Measurements from ENCODE around the gene TRAF1. TPM values are rescaled to one million over a fixed set of nuclear protein-coding genes. Genes with fewer than 3 reads are reported as not detected.
A peak's percentile ranks its signal among the peaks of the same experiment; 100 is the strongest.

TRAF1 gene
- total RNA-seq, 4 donors from 2014 or later, result 2.6 to 4.9 (median 4.7) TPM

DNA sequence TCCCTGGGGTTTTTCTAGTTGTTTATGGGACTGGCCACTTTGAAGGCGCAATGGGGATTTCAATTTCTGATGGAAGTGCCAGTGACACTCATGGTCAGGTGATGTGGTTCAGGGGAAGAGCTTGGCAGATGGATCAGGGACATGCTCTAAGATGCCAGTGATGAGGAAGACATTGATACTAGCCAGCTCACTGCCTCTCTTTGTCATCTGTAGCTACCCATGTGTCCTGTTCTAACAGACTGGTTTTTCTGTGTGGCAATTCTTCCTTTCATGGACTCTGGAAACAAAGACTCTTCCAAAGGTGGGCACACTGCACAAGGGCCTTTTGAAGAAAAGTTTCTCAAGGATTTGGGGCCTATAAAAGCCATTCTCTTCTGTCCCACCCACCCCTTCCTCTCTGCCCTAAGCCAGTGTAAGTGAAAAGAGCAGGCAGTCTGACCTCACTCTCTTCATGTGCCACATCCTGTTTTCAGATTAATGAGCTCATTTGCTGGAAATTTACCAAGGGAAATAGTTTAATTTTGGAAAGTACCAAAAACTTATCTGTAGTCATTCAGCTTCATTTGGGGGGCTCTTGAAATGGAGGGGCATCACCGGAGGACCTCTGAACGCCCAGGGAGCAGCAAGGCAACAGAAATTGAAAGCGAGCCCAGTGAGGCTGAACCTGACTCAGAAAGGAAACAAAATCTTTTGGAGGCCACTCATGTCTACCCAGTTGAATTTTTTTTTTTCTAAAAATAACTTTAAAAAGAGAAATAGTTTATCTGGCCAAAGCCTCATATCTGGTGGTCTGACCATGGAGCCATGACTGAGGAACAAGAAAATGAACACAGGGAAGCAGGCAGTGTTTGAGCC lies 4.9 kb upstream of the TRAF1 start:
- 32 to 38% methylated on average over 4 of the region's 4 CpGs for WGBS, 2 donors
- TF ChIP-seq, protein P1, sequence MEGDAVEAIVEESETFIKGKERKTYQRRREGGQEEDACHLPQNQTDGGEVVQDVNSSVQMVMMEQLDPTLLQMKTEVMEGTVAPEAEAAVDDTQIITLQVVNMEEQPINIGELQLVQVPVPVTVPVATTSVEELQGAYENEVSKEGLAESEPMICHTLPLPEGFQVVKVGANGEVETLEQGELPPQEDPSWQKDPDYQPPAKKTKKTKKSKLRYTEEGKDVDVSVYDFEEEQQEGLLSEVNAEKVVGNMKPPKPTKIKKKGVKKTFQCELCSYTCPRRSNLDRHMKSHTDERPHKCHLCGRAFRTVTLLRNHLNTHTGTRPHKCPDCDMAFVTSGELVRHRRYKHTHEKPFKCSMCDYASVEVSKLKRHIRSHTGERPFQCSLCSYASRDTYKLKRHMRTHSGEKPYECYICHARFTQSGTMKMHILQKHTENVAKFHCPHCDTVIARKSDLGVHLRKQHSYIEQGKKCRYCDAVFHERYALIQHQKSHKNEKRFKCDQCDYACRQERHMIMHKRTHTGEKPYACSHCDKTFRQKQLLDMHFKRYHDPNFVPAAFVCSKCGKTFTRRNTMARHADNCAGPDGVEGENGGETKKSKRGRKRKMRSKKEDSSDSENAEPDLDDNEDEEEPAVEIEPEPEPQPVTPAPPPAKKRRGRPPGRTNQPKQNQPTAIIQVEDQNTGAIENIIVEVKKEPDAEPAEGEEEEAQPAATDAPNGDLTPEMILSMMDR (IDR thresholded peaks at IDR 0.05), result no peak
- no peak for TF ChIP-seq POLR2A (IDR thresholded peaks at IDR 0.05)
- DNase-seq (ENCODE audit: low spot score in 2 of 2), result peak in 1 of 2 donors; percentile 85
- intact Hi-C loops (cut with DNase I; ENCODE audit: low total_unique reads), result no loop called here
- no peak overlapping the region for H3K4me3 ChIP-seq (ENCODE audit: low read depth, poor library complexity, severe bottlenecking)

DNA sequence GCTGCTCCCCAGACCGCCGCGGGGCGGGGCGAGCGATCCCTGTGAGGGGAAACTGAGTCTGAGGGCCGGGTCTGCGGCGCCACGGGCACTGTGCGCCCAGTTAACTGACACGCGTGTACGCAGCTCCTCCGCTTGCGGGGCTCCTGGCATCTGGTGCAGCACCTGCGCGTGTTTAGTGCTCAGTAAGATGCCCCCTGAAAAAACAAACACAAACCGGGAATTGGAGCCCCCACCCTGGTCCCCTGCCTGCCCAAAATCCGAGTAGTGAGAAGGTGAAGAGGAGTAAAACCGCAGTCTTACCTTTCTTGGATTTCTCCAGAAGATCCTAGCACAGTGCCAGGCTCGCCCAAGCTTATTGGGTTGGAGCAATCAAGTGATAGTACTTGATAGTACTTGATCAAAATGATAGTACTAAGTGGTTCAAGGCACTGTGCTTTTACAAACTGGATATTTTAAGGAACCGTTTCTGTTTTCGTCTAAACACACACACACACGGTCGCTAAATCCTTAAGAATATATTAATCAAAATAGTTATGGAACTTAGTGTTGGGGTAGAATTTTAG lies 2.7 kb upstream of the TRAF1 start:
- 33 to 38% methylated on average over 13 to 17 of the region's 26 CpGs for WGBS, 2 donors
- intact Hi-C loops (cut with DNase I; ENCODE audit: low total_unique reads), result no loop called here
- peak overlapping the region; percentile 75 for H3K4me3 ChIP-seq (ENCODE audit: low read depth, poor library complexity, severe bottlenecking)
- DNase-seq (ENCODE audit: low spot score in 2 of 2), result no peak
- TF ChIP-seq, protein P1 (IDR thresholded peaks at IDR 0.05), result no peak

DNA sequence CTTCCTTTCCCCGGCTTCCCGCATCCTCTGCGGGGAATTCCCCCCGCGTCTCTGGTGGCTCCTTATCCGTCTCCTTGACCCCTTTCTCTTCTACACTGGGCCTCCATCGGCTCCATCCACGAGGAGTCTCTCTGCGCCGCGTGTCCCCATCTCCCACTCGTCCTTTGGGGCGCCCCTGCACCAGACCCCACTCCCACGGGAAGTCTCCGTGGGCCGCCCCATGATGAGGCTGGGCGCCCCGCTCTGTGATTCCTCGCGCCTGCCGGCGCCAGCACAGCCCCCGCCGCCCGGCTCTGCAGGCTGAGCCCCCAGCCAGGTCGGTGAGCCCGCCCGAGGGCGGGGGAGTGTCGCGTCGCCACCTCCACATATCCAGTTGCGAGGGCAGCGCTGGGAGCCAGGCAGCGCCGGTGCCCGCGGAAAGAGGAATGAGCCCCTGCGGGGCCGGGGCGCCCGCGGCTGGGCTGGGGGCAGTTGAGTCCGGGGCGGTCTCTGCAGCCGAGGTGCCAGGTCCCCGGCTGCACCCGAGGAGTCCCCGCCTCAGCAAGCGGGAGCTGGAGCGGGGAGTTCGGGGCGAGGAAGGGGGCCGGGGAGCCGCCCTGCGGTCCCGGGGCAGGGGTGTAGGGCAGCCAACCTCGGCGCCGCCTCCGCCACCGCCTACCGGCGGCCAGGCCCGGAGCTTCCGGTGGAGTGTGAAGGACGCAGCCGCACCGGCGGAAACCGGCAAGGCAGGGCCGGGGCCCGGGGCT lies 2.1 kb upstream of the TRAF1 start:
- TF ChIP-seq, protein P1 (IDR thresholded peaks at IDR 0.05), result no peak
- no peak for TF ChIP-seq POLR2A (IDR thresholded peaks at IDR 0.05)
- intact Hi-C loops (cut with DNase I; ENCODE audit: low total_unique reads), result no loop called here
- peak overlapping the region; percentile 75 for H3K4me3 ChIP-seq (ENCODE audit: low read depth, poor library complexity, severe bottlenecking)
- WGBS, 2 donors, result 1% methylated on average over 32 to 56 of the region's 73 CpGs
- peak; percentile 60 to 95 for DNase-seq (ENCODE audit: low spot score in 2 of 2)

DNA sequence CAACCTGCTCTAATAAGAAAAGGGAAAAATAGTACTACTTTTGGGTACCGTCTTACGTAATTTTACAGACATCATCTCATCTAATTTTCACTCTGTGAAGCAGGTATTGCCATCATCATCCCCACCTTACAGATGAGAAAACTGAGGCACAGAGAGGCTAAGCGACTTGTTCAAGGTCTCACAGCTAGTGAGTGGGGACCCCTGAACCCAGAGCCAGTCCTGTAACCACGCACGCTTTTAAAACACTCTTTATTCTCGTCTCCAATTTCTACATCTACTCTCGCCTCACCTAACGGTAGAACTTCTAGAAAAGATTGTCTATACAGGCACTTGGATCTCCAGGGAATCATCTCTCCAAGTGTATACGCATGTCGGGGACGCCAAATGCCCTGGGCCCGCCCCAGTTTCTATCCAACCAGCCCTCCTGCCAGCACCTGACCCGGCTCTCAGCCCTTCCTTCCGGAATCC lies 1.5 kb upstream of the TRAF1 start:
- intact Hi-C loops (cut with DNase I; ENCODE audit: low total_unique reads), result no loop called here
- 41% methylated on average over 14 of the region's 14 CpGs for WGBS, 2 donors
- TF ChIP-seq, protein P1 (IDR thresholded peaks at IDR 0.05), result no peak
- TF ChIP-seq POLR2A (IDR thresholded peaks at IDR 0.05), result no peak
- no peak for DNase-seq (ENCODE audit: low spot score in 2 of 2)
- peak overlapping the region; percentile 75 for H3K4me3 ChIP-seq (ENCODE audit: low read depth, poor library complexity, severe bottlenecking)

DNA sequence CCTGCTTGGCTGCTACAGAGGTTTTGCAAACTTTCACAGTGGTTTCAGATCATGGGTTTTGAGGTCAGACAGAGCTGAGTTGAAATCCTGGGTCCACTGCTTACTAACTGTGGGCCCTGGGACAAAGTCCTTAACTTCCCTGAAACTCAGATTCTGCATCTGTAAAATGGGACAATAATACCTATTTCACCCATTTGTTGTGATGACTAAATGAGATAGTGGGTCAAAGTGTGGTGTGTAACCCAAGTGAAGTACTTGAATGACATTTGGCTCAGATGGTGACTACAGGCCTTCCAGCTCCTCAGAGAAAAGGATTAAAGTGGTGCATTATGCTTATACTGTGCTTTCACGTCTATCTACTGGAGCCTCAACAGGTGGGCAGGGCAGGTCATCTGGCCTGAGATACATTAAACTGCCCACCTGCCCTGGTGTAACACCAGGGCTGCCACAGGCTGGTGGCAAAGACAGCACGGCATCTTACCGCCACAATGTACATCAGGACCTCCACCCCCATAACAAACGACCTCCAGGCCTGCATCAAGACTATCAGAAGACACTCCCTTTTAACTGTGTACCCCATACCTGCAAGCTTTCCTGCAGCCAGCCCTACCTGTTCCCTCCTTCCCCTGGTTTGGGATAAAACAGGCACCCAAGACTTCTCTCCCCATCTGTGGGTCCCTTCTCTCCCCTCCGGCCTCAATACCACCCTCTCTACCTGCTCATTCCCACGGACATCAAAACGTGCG lies 846 bp upstream of the TRAF1 start:
- 52 to 64% methylated on average over 8 of the region's 8 CpGs for WGBS, 2 donors
- no peak for TF ChIP-seq POLR2A (IDR thresholded peaks at IDR 0.05)
- TF ChIP-seq, protein P1 (IDR thresholded peaks at IDR 0.05), result no peak
- no peak overlapping the region for H3K4me3 ChIP-seq (ENCODE audit: low read depth, poor library complexity, severe bottlenecking)
- DNase-seq (ENCODE audit: low spot score in 2 of 2), result no peak
- intact Hi-C loops (cut with DNase I; ENCODE audit: low total_unique reads), result no loop called here
